ENCODE measurements around the gene DAP3.

- TF ChIP-seq ZFP37 (tag by site-specific recombination; IDR thresholded peaks at IDR 0.05) (no peak), ZNF26 (tag by site-specific recombination; IDR thresholded peaks at IDR 0.05) (no peak), ZNF621 (tag by site-specific recombination; IDR thresholded peaks at IDR 0.05) (no peak), ZNF785 (tag by site-specific recombination; IDR thresholded peaks at IDR 0.05) (no peak), ZNF335 (tag by site-specific recombination; conservative IDR thresholded peaks at IDR 0.05) (no peak)
These were observed 36.3 kb downstream of the DAP3 start for GRCh38 chr1:155725142-155725541.
